ENCODE data around the gene ITPRID2.
"Not testable (repeated sequence)": the region's sequence is repeated elsewhere in the genome, so short reads cannot be mapped to it uniquely, and the experiment has no call there.

Gene ITPRID2

DNA sequence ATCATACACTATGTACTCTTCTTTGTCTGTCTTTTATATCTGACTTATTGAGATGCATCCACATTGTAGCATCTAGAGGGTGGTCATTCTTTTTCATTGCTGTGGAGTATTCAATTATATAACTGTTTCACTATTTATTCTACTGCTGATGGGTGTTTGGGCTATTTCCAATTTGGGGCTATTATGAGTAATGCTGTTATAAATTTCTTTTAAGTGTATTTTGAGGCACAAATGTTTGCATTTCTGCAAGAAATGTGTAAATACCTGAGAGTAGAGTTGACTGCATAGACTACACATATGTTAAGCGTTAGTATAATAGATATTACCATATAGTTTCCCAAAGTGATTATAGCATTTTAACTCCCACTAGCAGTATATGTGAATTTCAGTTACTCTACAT is 67.2 kb downstream of the ITPRID2 start:
- DNase-seq (ENCODE audit: low read depth in 3 of 3, low spot score in 1 of 3) = no peak

- no peak for DNase-seq (ENCODE audit: low read depth in 3 of 3, low spot score in 1 of 3)
Observed at GRCh38 chr2:181959508-181959907, 68.0 kb downstream of the ITPRID2 start.

GRCh38 chr2:181961167-181961566 is 69.6 kb downstream of the ITPRID2 start:
- not testable (repeated sequence) for DNase-seq (ENCODE audit: low read depth in 3 of 3, low spot score in 1 of 3)

GRCh38 chr2:181962142-181962541 is 70.6 kb downstream of the ITPRID2 start:
- no peak for DNase-seq (ENCODE audit: low read depth in 3 of 3, low spot score in 1 of 3)

- DNase-seq (ENCODE audit: low read depth in 3 of 3, low spot score in 1 of 3) = no peak
Observed at GRCh38 chr2:181970160-181970794, 78.7 kb downstream of the ITPRID2 start.

GRCh38 chr2:181971032-181971431 is 79.5 kb downstream of the ITPRID2 start:
- DNase-seq (ENCODE audit: low read depth in 3 of 3, low spot score in 1 of 3) = no peak

- no peak for DNase-seq (ENCODE audit: low read depth in 3 of 3, low spot score in 1 of 3)
Observed at GRCh38 chr2:181972431-181973170, 81.1 kb downstream of the ITPRID2 start.

DNA sequence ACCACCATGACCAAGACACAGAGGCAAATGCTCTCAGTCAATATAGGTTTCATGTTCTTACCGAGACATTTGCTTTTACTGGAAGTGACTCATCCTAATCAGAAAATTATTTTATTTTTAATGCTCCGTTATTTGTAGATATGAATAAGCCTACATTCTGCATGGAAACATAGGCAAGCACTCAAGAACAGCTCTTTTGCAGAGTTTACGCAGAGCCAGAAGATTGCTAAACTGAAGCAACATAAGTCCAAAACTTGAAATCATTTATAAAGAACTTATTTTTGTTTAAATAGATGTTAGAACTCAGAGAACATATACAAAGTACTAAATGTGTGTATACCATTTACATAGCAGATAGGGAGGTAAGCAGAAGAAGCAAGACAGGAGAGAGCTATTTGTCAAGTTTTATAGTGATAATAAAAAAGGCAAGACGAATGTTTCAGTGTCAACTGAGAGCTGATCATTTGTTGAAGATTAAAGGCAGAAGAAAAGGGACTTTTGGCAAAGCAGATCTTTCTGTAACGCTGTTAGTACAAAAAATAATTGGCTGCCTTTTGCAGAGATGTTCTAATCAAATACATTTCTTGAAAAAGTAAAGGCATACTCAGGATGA is 81.7 kb downstream of the ITPRID2 start:
- DNase-seq (ENCODE audit: low read depth in 3 of 3, low spot score in 1 of 3) = no peak

GRCh38 chr2:181977661-181978350 is 86.3 kb downstream of the ITPRID2 start:
- DNase-seq (ENCODE audit: low read depth in 3 of 3, low spot score in 1 of 3) = no peak

DNA sequence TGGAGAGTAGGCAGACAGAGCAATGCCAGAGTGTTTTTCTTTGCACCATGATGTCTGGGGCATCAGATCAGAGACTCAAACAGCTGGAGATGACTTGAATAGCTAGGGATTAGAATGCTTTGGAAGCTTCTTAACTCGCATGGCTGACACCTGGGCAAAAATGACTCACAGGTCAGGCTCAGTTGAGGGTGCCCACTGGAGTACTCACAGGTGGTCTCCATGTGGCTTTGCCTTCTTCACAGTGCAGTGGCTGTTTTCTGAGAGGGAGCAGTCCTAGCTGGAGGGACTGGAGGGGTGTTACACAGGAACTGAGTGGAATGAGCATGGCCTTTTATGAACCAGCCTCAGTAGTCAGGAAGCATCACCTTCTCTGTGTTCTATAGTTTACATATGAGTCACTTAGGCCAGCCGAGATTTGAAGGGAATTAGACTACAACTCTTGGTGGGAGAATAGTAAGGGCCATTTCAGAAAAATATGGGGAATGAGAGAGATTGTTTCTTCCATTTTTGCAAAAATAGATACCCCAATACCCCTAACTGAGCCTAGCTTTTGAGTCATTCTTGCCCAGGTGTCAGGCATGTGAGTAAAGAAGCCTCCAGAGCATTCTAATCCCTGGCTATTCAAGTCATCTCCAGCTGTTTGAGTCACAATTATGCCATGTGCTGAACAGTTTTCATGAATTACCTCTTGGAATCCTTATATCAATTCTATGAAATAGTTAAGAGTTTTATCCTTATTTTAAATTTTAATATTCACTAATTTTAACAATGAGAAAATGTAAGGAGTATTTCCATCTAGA is 87.0 kb downstream of the ITPRID2 start:
- no peak for DNase-seq (ENCODE audit: low read depth in 3 of 3, low spot score in 1 of 3)
